GM19395 (cell line): ENCODE data around the gene GATC.

Source experiments
- ATAC-seq: cut with Tn5 transposase; IDR thresholded peaks from one replicate; pipeline ENCODE4 v1.9.1; 2021; ENCODE audit warnings: mild to moderate bottlenecking, moderate library complexity; ENCODE audit not compliant: unreplicated experiment

The GATC gene

DNA sequence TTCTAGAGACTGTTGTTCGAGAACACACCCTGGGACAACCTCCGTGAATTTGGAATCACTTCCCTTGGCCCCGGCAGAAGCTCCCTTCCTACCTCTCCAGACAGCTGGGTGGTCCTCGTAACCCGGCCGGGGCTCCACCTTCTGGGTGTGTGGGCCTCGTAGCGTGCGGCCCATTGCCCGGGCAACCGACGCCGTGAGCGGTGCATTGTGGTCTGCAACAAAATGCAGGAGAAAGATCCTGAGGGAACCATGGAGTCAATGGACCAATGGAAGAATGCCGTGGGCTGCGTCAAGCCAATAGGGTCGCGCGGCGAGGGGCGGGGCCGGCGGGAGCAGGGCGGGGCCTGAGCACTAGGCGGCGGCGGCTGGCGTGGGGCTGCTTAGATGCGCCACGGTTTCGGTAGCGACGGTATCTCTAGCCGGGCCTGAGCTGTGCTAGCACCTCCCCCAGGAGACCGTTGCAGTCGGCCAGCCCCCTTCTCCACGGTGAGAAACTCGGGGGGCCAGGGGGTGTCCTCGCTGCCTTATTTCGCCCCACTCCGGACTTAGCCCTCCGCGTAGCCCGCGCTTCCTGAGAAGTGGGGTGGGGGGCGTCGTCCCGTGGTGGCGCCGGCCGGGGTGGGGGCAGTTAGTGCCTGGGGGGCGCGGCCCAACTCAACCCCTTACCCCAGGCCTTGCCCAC is 49.6 kb downstream of the GATC start, which contains the start of gene DYNLL1:
TSS of gene DYNLL1 (plus strand) at position 383 of the 682 bp plus-strand sequence. CDS start 309 bp downstream, outside the sequence.
- ATAC-seq, result peak; percentile 92

DNA sequence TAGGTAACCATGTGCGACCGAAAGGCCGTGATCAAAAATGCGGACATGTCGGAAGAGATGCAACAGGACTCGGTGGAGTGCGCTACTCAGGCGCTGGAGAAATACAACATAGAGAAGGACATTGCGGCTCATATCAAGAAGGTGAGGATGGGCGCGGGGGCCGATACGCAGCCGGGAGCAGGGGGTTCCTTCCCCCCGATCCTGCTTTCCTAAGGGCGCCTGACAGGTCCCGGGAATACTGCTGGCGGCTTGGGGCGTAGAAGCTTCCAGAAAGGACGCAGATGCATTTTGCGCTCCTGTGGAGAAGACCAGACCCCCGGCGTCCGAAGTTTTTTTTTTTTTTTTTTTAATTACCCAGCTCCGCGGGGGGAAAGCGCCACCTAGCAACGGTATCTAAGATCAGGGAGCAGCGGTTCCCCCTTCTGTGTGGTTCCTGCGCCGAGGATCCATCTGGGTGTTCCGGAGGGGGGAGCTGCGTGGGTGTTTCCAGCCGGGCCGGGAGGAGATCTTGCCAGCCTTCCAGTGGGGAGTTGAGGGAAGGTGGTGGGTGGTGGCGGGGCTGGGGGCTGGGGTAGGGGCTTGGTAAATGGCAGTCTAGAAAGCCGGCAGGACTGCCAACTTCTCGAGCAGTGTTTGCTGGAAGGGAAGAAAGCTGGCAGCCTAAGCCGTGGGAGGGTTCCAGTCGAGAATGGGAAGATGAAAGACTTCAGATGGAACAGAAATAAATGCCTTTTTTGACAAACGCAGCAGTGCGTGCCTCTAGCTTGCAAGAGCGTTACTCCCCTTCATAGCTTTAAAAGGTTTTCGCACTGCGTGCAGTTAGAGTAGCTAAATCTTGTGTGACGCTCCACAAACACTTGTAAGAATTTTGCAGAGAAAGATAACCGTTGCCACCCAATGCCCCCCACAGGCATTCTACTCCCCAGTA is 50.4 kb downstream of the GATC start:
- peak; percentile 19 for ATAC-seq

DNA sequence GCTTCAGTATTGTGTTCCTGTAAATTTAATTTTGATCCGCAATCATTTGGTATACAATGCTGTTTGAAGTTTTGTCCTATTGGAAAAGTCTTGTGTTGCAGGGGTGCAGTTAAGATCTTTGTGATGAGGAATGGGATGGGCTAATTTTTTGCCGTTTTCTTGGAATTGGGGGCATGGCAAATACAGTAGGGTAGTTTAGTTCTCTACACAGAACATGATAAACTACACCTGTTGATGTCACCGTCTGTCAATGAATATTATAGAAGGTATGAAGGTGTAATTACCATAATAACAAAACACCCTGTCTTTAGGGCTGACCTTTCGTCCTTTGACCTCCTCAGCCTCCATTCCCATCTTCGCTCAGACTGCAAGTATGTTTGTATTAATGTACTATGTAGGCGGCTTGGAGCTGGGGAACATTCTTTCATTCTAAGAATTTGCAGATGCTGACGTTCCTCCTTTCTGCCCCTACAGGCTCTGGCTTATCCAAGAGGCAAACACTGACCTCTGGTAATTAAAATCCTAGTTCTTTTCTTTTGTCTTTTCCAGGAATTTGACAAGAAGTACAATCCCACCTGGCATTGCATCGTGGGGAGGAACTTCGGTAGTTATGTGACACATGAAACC is 51.4 kb downstream of the GATC start:
- ATAC-seq, result no peak

DNA sequence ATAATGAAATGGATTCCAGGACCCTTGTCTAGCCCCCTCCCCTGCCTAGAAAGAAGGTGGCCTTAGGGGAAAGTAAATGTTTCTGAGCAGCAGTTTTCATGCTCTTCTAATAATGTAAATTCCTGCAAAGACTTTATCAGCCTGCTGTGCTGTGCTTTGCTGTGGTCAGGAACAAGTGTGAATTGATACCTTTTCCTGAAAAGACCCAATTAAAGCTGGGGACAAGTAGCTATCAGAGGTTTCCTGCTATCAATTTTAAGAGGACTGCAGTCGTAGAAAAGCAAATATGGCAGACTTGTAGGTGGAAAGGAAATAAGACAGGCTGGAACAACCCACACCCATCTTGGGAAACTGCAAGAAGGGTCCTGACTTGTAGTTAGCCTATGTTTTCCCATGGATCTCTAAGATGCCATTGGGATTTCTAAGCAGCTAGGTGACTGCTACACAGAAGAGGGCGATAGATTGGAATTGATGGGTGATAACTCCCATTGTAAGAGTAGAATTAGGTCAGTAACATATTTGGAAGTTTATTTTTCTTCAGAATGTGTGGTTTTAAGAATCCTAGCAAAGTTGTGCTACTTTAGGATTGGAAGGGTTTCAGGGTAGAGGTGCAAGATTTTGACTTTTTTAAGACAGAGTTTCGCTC is 52.7 kb downstream of the GATC start:
- ATAC-seq, result no peak

DNA sequence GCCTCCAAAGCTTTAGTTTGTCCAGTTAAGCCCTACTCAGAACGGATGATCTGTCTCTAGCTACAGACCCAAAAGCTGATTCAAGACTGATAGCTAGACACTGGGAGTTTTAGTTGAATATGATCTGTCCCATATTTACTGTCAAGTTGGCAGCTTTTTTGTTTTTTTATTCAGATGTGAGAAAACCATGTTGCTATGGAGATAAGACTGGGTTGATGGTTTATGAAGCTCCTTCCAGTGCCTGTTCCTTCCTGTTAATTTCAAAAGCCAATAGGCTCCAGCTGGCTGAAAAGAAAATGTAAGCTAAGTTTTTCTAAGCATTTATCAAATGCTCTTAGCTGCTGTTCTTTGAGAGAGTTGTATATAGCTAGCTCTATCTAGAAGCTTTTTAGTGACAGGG is 54.3 kb downstream of the GATC start:
- ATAC-seq, result no peak

DNA sequence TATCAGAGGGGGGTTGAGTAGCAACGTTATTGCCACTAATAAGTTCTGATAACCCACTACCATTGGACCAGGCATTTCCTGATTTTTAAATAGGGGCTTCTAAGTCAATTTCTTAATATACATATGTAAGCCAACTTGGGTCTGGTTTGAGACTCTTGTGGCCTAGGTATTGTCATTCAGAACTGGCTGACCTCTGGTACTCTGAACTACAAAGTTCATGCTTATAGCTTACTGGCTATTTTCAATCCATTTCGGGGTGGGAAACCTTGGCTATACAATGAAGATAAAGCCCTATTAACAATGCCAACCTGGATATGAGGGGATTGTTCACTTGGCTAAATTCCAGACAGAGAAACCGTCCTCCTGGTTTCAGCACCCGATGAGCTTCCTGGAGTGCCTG is 58.3 kb downstream of the GATC start:
- ATAC-seq, result no peak

DNA sequence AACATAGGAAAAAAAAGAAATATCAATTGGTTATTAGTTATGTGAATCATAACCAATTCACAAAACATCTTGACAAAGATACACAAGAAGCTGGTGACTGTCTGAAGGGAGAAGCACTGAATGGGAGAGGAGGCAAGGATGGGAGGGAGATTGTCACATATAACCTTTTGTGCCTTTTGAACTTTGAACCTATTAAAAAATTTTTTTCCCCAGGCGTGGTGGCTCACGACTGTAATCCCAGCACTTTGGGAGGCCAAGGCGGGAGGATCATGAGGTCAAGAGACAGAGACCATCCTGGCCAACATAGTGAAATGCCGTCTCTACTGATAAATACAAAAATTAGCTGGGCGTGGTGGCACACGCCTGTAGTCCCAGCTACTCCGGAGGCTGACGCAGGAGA is 62.3 kb downstream of the GATC start:
- ATAC-seq, result no peak
